WERI-Rb-1 (cell line): ENCODE results near the gene PRKCB.
A peak's percentile ranks its signal among the peaks of the same experiment; 100 is the strongest.

ENCODE experiments used
- DNase-seq: peaks from one replicate; pipeline ENCODE4 v3.0.0-alpha.2; 2020
- H3K27ac ChIP-seq: fragments of 250-450 bp; sonication (Bioruptor Pico); 2 replicates; pipeline ENCODE4 v1.5.1; 2020; ENCODE audit warnings: mild to moderate bottlenecking, moderate library complexity
- H3K27me3 ChIP-seq: fragments of 250-450 bp; sonication (Bioruptor Pico); 2 replicates; pipeline ENCODE4 v1.5.1; 2021; ENCODE audit warnings: mild to moderate bottlenecking, low read depth, moderate library complexity; ENCODE audit not compliant: insufficient read depth, severe bottlenecking
- H3K36me3 ChIP-seq: fragments of 250-450 bp; sonication (Bioruptor Pico); 2 replicates; pipeline ENCODE4 v1.5.1; 2020; ENCODE audit warnings: mild to moderate bottlenecking, moderate library complexity
- H3K4me3 ChIP-seq: 2 replicates; pipeline ENCODE4 v1.5.1; 2011; ENCODE audit warnings: low read depth, mild to moderate bottlenecking, control low read depth, low read length
- H3K9me3 ChIP-seq: fragments of 250-450 bp; sonication (Bioruptor Pico); 2 replicates; pipeline ENCODE4 v1.5.1; 2021; ENCODE audit warnings: mild to moderate bottlenecking, moderate library complexity; ENCODE audit not compliant: severe bottlenecking
- CTCF ChIP-seq: IDR thresholded peaks from 2 replicates; pipeline ENCODE4 v1.5.1; 2011; ENCODE audit warnings: low read depth, mild to moderate bottlenecking, control low read depth, inconsistent platforms, low read length

The PRKCB gene

GRCh38 chr16:23836404-23837311 is 875 bp downstream of the PRKCB start:
- peak; percentile 48 for DNase-seq
- Histone ChIP-seq H3K36me3 (no peaks in the 10 kb centered on the region), H3K9me3 (no peaks in the 10 kb centered on the region), H3K4me3 (peak overlapping the region; percentile 44), H3K27ac (no peak overlapping the region), H3K27me3 (peaks cover 47% of the 10 kb centered on the region)
- peak; percentile 53 for TF ChIP-seq CTCF

- peaks cover 47% of the 10 kb centered on the region for H3K27me3 ChIP-seq
- no peaks in the 10 kb centered on the region for H3K9me3 ChIP-seq
- DNase-seq, result no peak
- H3K27ac ChIP-seq, result no peak overlapping the region
- H3K4me3 ChIP-seq, result no peak overlapping the region
- TF ChIP-seq CTCF, result no peak
- H3K36me3 ChIP-seq, result no peaks in the 10 kb centered on the region
Observed at GRCh38 chr16:23837553-23838308, 1.9 kb downstream of the PRKCB start.

- peaks cover 47% of the 10 kb centered on the region for H3K27me3 ChIP-seq
- TF ChIP-seq CTCF, result no peak
- no peak overlapping the region for H3K27ac ChIP-seq
- no peaks in the 10 kb centered on the region for H3K36me3 ChIP-seq
- no peak for DNase-seq
- H3K4me3 ChIP-seq, result no peak overlapping the region
- H3K9me3 ChIP-seq, result no peaks in the 10 kb centered on the region
Observed at GRCh38 chr16:23838485-23839142, 2.8 kb downstream of the PRKCB start.

GRCh38 chr16:23840310-23840709 is 4.5 kb downstream of the PRKCB start:
- TF ChIP-seq CTCF, result no peak
- no peak for DNase-seq
- H3K27me3 ChIP-seq, result peaks cover 36% of the 10 kb centered on the region
- H3K4me3 ChIP-seq, result no peak overlapping the region
- H3K27ac ChIP-seq, result no peak overlapping the region
- no peaks in the 10 kb centered on the region for H3K36me3 ChIP-seq
- no peaks in the 10 kb centered on the region for H3K9me3 ChIP-seq

GRCh38 chr16:23842137-23842600 is 6.4 kb downstream of the PRKCB start:
- Histone ChIP-seq H3K27ac (no peak overlapping the region), H3K27me3 (peaks cover 24% of the 10 kb centered on the region), H3K9me3 (no peaks in the 10 kb centered on the region), H3K36me3 (no peaks in the 10 kb centered on the region), H3K4me3 (no peak overlapping the region)
- no peak for DNase-seq
- TF ChIP-seq CTCF, result no peak
